SU-DHL-6 (cell line): ENCODE results near the gene CDH1.

Experiments used
- EZH2phosphoT487 ChIP-seq: fragments of 200-600 bp; sonication (generic), shearing (Covaris generic); conservative IDR thresholded peaks from 2 replicates; pipeline ENCODE4 v1.6.1; 2018; ENCODE audit warnings: mild to moderate bottlenecking, antibody characterized with exemption, low read length, moderate library complexity, mixed read lengths
- TF ChIP-seq, protein P1 (sequence below): fragments of 200-600 bp; sonication (generic); IDR thresholded peaks from one replicate; pipeline ENCODE4 v1.5.1; 2017; ENCODE audit warnings: antibody characterized with exemption, mild to moderate bottlenecking, low read length, moderate library complexity; ENCODE audit not compliant: insufficient read depth, poor library complexity, severe bottlenecking

DNA sequence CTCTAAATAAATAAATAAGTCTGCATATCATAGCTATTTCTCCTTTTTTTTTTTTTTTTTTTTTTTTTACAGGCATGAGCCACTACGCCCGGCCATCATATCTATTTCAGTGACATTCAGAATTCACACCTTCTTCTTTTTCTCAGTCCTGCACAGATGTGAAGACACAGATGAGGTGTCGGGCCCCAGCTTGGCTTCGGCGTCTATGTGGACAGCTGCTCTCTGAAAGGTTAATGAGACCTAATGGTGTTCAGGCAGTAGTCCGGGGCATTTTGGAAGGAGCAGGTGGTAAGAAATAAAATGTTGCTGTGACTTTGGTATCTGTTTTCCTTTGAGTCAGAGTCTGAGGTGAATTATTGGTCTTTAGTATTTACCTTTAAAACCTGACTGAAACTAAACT lies 129.8 kb downstream of the CDH1 start:
- TF ChIP-seq, protein P1, sequence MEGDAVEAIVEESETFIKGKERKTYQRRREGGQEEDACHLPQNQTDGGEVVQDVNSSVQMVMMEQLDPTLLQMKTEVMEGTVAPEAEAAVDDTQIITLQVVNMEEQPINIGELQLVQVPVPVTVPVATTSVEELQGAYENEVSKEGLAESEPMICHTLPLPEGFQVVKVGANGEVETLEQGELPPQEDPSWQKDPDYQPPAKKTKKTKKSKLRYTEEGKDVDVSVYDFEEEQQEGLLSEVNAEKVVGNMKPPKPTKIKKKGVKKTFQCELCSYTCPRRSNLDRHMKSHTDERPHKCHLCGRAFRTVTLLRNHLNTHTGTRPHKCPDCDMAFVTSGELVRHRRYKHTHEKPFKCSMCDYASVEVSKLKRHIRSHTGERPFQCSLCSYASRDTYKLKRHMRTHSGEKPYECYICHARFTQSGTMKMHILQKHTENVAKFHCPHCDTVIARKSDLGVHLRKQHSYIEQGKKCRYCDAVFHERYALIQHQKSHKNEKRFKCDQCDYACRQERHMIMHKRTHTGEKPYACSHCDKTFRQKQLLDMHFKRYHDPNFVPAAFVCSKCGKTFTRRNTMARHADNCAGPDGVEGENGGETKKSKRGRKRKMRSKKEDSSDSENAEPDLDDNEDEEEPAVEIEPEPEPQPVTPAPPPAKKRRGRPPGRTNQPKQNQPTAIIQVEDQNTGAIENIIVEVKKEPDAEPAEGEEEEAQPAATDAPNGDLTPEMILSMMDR: no peak
- no peak for TF ChIP-seq EZH2phosphoT487
